ENCODE results near the gene TUBB4B.
"Not testable (repeated sequence)": the region's sequence is repeated elsewhere in the genome, so short reads cannot be mapped to it uniquely, and the experiment has no call there.

The TUBB4B gene

GRCh38 chr9:137262173-137262908 is 21.3 kb downstream of the TUBB4B start:
- H3K4me3 ChIP-seq (ENCODE audit: low read depth, low read length); DNase-seq (ENCODE audit: low read depth): not testable (repeated sequence)
- TF ChIP-seq CTCF (IDR thresholded peaks at IDR 0.05; ENCODE audit: control insufficient read depth, extremely low read depth, insufficient read depth) = peak; percentile 22

- no peak for DNase-seq (ENCODE audit: low read depth)
- H3K4me3 ChIP-seq (ENCODE audit: low read depth, low read length) = no peak overlapping the region
- no peak for TF ChIP-seq CTCF (IDR thresholded peaks at IDR 0.05; ENCODE audit: control insufficient read depth, extremely low read depth, insufficient read depth)
These were observed 21.8 kb downstream of the TUBB4B start for GRCh38 chr9:137262909-137263285.

DNA sequence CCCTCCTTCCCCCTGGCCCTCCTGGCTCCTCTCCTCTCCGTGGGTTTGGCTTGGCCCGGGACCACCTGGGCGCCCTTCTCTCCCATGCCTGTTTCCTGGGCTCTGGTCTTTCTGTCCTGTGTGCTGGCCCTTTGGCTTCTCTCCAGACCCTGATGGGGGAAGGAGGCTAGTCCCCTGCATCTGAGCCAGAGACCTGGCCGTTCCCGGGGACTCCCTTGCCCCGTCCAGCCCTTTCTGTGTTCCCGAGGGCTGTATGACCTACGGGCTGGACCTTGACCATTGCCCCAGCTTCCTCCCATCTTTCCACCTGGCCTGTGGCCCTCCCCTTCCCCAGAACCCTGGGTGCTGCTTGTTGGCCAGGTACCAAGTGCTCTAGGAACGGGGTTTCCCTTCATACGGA is 22.4 kb downstream of the TUBB4B start:
- DNase-seq (ENCODE audit: low read depth) = no peak
- no peak for TF ChIP-seq CTCF (IDR thresholded peaks at IDR 0.05; ENCODE audit: control insufficient read depth, extremely low read depth, insufficient read depth)
- H3K4me3 ChIP-seq (ENCODE audit: low read depth, low read length) = no peak overlapping the region

DNA sequence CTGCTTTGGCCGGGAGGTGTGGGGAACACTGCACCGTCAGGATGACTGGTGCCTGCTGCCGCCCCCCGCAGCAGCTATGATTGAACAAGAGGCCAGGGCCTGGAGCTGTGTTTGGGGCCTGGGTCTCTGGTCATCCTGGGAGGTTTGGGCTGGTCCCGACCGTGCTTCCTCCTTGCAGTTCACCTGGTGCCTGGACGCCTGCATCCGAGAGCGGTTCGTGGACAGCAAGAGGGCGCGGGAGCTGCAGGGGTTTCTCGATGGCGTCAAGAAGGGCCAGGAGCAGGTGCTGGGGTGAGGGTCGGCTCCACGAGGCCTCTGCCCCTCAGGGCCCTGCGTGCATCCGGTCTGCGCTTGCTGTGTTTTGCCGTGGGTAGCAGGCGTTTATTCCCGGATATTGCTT is 23.0 kb downstream of the TUBB4B start:
- no peak overlapping the region for H3K4me3 ChIP-seq (ENCODE audit: low read depth, low read length)
- no peak for TF ChIP-seq CTCF (IDR thresholded peaks at IDR 0.05; ENCODE audit: control insufficient read depth, extremely low read depth, insufficient read depth)
- DNase-seq (ENCODE audit: low read depth) = no peak

- no peak for TF ChIP-seq CTCF (IDR thresholded peaks at IDR 0.05; ENCODE audit: control insufficient read depth, extremely low read depth, insufficient read depth)
- no peak overlapping the region for H3K4me3 ChIP-seq (ENCODE audit: low read depth, low read length)
- no peak for DNase-seq (ENCODE audit: low read depth)
These were observed 24.5 kb downstream of the TUBB4B start for GRCh38 chr9:137265496-137266161.

GRCh38 chr9:137266162-137266527 is 25.1 kb downstream of the TUBB4B start:
- no peak for TF ChIP-seq CTCF (IDR thresholded peaks at IDR 0.05; ENCODE audit: control insufficient read depth, extremely low read depth, insufficient read depth)
- no peak for DNase-seq (ENCODE audit: low read depth)
- H3K4me3 ChIP-seq (ENCODE audit: low read depth, low read length) = no peak overlapping the region

Measured in LNCaP clone FGC (cell line).